ENCODE measurements around the gene SEPTIN11.

SEPTIN11 gene

DNA sequence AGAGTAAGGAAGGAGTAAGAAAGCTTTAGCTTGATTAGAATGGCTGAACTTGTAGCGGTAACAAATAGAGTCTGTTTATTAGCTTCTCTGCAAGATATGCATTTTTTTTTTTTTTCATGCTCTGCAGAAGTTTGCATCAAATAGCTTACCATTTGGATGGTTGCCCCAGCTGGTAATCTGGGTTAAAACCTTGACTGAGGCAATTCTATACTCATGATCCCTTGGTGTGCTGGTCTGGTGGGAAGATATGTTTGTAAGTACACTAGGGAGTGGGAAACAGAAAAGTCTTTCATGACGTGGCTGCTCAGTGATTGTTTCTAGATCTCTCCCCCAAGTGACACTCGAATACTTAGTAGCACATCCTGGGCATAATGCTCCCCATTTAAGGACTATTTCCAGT, 32.1 kb downstream of the SEPTIN11 start:
- no peak for DNase-seq

DNA sequence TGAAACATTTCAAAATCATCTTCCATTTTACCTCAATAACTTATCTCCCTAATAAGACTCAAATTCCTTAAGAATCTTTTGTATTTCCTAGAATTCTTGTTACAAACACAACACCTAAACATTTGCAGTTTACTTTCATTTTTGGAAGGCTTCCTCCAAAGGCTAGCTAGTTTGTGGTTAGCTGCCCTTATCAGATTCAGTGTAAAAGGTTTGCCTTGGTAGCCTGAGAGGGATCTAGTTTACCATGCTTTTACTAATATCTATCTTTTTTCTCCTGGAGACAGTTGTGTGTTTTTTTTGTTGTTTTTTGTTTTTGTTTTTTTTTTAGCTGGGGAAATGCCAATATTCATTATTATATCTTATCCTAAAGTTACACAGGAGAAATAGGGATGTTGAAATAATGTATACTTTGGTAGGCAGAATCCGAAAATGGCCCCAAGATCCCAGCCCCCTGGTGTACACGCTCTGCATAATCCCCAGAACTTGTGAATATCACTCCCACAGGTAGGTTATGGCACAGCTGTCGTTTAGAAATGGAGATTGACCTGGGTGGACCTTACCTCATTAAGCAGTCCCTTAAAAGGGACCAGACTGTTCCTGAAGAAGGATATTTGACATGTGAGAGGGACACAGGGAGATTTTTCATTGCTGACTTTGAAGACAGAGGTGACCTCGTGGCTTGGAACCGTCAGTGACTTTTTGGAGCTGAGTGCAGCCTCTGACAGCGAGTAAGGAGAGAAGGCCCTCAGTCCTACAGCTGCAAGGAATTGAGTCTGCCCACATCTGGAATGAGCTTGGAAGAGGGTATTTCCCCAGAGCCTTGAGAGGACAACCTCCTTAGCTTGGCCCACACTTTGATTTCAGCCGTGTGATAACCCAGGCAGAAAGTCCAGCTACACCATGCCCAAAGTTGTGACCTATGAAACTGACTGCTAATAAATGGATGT, 33.4 kb downstream of the SEPTIN11 start:
- DNase-seq: no peak

DNA sequence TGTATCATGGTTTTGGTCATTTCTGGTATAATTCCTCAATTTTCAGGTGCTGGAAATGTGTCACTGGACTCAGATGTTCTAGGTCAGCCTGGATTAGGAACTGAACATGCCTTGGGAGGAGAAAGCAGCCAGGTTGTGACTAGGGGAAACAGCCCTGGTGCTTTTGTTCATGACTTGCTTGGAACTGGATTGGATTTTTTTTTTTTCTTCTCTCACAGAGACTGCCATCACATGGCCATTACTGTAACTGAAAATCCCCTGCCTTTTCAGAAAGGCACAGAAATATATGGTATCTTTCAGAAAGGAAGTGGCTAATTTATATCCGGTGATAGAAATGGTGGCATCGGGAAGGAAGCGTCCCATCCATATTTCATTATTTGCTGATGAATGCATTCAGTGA, 34.6 kb downstream of the SEPTIN11 start:
- no peak for DNase-seq

DNA sequence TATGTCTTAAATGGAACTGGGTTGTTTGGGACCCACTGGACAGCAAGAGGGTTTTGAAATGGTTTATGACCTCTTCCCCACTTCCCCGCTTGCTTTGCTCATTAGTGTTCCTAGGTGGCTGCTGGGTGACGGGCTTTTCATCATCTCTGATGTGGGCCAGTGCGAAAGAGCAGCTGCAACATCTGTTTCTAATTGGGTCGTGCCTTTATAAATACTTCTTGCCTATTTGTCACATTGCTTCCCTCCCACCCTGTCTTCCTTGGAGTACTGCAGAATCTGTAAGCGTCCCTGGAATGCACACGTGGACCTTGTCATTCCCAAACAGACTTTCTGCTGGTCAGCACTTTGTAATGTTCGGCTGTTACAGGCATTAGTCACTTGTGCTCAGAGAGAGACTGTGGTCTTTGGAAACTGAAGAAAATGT, 35.2 kb downstream of the SEPTIN11 start:
- no peak for DNase-seq

DNA sequence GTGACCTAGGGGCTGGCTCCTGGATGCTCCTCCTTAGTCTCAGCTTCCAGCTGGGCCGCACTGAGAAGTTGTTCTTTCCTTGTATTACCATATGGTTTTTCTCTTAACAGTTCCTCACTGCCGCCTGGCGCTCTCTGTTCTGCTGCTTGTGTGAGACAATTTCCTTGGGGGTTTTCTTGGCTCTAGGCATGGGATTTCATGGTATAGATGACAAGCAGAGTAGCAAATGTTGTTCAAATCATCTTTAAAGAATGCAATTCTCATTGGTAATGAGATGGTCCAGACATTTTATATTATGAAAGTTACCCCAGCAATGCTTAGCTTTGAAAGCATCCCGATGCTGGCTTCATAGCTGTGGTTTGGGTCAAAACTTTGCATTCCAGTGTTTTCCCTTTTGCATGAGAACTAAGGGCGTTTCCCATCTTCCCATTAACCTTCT, 37.6 kb downstream of the SEPTIN11 start:
- no peak for DNase-seq

DNA sequence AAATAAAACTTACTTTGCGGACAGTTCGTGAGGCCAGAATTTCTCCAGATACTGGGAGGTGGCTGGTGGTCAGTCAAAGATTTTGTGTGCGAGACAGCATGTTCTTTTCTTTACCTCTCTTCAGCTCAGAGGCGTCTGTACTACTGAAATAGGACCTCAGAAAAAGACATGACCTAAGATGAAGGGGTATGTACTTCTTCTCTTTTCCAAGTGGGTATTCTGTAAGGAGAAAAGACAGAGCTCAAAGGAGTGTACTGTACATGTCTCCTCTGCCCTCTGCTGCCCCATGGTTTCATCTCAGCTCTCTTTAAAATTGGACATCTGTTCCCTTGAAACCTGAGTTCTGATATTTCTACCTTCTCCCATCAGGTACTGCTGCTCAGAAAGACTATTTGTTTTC, 38.1 kb downstream of the SEPTIN11 start:
- no peak for DNase-seq

DNA sequence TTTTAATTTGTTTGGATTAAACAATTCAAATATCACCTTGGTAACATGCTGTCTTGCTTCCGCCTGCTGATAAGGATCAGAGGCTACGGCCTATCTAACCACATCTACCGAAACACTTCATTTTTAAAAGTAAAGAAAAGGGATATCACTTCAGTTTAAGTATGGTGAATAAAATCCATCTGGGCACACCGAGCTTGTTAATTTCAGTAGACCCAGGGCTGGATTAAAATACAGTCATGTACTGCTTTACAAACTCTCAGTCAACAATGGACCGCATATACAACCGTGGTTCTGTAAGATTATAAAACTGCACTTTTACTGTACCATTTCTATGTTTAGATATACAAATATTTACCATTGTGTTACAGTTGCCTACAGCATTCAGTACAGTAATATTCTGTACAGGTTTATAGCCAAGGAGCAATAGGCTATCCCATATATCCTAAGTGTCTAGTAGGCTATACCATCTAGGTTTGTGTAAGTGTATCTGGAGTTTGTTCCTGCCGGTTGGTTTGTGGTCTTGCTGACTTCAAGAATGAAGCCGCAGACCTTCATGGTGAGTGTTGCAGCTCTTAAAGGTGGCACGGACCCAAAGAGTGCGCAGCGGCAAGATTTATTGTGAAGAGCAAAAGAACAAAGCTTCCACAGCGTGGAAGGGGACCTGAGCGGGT, 40.0 kb downstream of the SEPTIN11 start:
- DNase-seq: no peak

DNA sequence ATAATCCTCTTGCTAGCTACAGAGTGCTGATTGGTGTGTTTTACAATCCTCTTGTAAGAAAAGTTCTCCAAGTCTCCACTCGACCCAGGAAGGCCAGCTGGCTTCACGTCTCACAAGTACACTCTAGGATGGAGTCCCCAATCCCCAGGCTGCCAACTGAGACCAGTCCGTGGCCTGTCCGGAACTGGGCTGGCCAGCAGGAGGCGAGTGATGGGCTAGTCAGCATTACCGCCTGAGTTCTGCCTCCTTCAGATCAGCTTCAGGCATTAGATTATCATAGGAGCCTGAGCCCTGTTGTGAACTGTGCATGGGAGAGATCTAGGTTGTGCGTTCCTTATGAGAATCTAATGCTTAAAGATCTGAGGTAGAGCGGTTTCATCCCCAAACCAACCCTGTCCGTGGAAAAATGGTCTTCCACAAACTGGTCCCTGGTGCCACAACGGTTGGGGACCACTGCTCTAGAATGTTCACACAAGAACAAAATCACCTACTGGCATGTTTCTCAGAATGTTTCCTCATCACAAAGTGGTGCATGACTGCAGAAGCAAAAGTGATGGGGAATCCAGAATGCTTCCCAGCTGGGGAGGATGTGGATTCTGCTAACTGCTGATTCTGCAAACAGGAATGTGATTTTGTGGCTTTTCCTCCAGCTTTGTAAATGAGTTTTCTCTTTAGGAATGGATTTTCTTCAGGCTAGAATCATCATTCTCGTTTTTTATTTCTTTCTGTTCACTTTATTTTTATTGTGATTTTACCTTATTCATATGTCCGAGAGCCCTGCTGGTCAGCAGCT, 40.9 kb downstream of the SEPTIN11 start:
- no peak for DNase-seq

DNA sequence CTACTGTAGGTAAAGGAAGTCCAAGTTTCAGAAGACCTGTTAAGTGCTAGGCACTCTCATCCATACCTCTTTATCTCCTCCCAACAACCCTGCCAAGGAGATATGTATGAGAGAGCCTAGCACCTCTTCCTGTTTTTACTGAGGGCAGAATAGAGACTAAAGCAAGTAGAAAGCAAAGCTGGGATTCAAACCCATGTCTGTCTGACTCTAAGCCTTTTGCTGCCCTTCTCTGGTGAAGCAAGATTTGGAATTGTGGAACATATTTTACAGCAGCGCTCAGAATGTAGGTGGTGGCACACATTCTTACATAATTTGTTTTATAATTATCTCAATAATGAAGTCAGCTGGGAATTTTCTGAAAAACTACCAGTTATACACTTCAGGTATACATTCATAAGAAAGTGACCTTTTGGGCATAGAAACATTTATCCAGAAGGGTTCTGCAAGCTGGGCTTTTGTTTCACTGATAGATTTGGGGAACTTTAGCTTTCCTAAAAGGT, 41.7 kb downstream of the SEPTIN11 start:
- no peak for DNase-seq

DNA sequence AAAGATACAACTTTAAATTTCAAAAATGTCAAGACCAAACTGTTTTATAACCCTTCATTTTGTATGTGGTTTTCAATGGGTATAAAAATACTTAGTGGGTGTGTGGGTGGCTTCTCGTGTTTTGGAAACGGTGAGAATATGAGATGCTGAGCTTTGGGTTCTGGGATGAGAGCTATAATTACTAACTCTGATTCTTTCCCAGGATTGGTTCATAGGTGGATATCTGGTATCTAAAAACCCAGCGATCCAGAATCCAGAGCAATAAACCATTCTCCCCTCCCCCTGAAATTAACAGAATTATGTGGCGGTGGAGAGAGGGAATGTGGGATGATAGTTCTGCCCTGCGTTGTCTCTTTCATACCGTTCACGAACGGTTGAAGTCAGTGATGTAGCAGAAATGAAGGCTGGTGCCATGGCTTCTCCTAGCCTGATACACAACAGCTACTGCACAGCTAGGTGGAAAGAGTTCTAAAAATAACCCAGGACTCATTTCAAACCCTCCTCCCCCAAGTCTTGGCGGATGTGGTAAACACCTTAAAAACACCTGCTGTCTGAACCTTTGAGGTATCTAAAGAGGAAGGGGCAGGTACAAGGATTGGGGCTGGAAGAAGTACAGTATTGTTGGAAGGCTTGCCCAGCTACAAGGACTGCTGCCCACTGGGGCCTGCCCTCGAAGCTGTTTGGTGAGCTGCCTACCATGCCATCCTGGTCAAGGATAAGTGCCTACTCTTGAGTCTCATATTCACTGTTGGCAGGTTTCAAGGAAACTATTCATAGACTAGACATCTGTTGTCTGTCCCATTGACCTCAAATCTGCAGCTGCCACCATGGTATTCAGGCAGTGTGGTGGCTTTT, 44.5 kb downstream of the SEPTIN11 start:
- no peak for DNase-seq

DNA sequence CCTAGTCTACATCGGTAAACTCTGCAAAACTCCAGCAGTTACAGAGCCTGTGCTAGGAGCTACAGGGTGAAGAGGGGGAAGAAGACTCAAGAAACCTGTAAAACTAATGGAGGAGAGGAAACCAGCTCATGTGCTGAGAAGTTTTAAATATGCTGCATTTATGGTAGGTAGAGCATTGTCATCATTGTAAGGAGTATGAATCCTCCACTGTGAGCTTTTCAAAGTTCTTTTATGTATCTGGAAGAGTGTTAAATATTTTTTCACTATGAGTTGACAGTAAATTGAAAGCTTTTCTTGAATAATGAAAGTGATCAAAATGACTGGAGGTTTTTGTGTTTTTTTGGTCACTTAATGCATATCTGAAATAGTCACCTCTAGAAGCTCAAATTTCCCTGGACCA, 46.2 kb downstream of the SEPTIN11 start:
- DNase-seq: no peak

DNA sequence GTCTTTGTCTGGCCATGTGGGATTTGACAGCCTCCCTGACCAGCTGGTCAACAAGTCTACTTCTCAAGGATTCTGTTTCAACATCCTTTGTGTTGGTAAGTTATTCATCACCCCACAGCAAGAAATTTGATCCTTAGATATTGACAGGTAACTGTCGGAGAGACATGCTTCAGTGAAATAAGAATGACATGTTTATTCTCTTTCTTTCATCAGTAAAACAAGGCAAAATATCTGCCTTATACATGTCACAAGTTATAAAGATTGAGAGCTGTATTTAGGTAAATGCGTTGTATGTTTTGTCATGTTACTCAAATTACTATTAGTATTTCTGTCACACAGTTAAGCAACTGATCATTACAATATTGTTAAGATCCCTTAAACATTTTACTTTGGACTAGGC, 46.9 kb downstream of the SEPTIN11 start:
- DNase-seq: no peak

DNA sequence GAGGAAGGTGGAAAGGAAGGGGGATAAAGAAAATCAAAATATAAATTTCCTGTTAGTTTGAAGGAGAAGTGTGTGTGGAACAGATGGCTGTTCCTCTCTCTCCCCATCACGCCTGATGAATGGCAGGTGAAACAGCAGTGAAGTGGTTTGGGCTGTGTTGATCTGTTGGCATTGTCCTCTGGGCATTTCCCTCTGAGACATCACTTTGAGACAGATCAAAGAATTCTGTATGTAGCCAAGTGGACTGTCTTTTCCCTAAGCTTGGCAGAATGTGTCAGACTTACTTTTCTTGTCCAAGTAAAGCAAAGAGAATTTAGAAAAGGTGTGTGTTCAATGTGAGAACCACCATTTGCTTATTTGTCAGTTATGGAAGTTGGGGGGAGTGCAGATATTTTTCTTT, 47.5 kb downstream of the SEPTIN11 start:
- DNase-seq: no peak

DNA sequence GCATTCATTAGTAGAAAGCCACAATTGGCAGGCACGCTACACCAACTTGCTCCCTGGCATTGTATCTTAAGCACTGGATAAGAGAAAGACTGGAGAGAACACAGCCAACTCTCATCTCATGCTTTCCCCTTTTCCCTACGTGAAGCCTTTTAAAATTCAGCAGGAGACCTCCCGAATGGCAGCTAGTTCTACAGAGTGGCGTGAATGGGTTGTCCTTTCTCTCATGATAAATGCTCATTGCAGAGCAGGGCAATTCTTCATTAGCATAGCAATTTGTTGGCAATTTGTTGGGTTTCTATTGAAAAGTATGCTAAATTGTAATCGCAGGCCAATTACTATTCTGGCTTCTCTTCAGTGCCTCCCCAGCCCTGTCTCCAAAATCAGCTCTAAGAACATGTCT, 48.0 kb downstream of the SEPTIN11 start:
- no peak for DNase-seq

DNA sequence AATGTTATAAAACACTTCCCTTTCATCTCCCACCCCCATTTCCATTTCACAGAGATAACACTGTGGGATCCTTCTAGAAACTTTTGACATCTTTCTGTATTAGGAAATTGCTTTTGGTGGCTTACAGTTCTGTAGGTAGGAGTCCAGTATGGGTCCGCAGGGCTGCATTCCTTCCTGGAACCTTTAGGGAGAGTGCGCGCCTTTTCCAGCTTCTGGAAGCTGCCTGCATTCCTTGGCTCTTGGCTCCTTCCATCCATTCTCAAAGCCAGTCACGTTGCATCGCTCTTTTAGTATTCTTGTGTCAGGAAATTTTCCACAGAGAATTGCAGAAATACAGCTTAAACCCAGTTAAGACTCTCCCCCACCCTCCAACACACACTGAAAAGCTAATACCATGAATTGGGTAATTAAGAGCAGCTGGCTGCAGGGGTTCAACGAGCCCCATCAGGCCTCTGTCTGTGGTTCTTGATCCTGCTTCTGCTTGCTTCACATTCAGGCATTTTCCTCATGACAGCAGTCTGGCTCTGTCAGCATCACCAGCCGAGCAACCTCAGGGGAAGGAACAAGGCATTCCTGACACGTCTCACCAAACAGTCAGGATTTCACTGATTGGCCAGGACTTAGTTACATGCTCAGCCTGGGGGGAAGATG, 48.8 kb downstream of the SEPTIN11 start:
- DNase-seq: no peak
